Sciatic nerve (tissue), 2 donors: ENCODE results near the gene PRKG1. TPM values are rescaled to one million over a fixed set of nuclear protein-coding genes. Genes with fewer than 3 reads are reported as not detected.

Source experiments
- ATAC-seq: fragments of 200-7000 bp; cut with Tn5 transposase; one replicate; pipeline ENCODE4 v1.9.1; 2020; ENCODE audit warnings: mild to moderate bottlenecking, moderate library complexity
- DNase-seq: peaks from one replicate; pipeline ENCODE4 v3.0.0-alpha.2; 2020; ENCODE audit warnings: low spot score
- intact Hi-C: fragments of 100-400 bp; cut with DNase I; formaldehyde crosslinking; loops from one replicate; pipeline ENCODE4 v1.14.2; 2022
- total RNA-seq: library from RNA; stranded (reverse); fragmentation: NEBNext Ultra II Directional; extraction: Animal tissue kit (Norgen Biotek cat#: 25700); gene quantifications from one replicate; pipeline ENCODE4 v1.2.1, GENCODE V29; 2021
- donor health status: DM: no; HTN: no; CAD: no.
- donor health status: DM: no; HTN: no; CAD: no.

The PRKG1 gene
- total RNA-seq, 1 donor from 2014 or later, result 20.0 TPM

GRCh38 chr10:51638211-51638610 lies 563.9 kb downstream of the PRKG1 start:
- no peak for ATAC-seq
- intact Hi-C loops, result no loop called here
- DNase-seq, result no peak

GRCh38 chr10:51638737-51639136 lies 564.5 kb downstream of the PRKG1 start:
- intact Hi-C loops, result no loop called here
- DNase-seq (no peak), ATAC-seq (no peak)

GRCh38 chr10:51640120-51640819 lies 566.0 kb downstream of the PRKG1 start:
- intact Hi-C loops, result no loop called here
- ATAC-seq, result no peak

GRCh38 chr10:51642581-51642980 lies 568.3 kb downstream of the PRKG1 start:
- no peak for DNase-seq
- ATAC-seq, result no peak
- intact Hi-C loops, result no loop called here

More at GRCh38 chr10:51640120-51640819, 566.0 kb downstream of the PRKG1 start:
- DNase-seq, result no peak

DNA sequence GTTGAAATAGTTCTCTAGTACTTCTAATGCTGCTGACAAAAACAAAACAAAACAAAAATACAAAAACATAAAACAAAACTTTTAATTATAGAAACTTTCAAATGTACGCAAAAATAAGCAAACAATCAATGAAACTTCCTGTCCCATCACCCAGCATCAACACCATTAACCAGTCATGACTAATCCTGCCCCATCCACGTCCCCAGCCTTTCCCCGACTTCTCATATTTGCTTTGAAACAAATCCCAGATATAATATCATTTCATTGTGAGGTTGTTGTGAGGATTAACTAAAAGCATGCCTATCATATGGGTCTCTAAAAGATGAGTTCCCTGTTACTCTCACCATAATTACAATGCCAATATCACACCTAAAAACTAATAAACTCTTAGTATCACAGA lies 569.4 kb downstream of the PRKG1 start:
- DNase-seq (no peak), ATAC-seq (no peak)
- intact Hi-C loops, result no loop called here

DNA sequence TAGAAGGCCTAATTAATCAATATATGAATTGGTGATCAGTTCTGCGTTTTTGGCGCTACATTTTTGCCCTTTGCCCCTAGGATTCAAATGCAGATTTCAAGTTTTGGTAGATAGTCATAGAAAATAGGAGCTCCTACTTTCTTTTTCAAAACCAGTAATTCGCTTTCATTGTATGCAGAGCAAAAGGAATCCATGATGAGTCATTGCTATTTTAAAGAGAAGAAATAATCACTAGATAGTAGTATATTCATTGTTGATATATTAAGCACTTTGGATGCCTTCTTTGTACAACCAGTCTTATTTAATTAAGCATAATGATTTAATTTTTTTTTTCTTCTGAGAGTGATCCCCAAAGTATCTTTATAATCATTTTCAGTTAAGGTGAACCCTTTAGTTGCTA lies 574.8 kb downstream of the PRKG1 start:
- no peak for ATAC-seq
- no peak for DNase-seq
- intact Hi-C loops, result no loop called here

DNA sequence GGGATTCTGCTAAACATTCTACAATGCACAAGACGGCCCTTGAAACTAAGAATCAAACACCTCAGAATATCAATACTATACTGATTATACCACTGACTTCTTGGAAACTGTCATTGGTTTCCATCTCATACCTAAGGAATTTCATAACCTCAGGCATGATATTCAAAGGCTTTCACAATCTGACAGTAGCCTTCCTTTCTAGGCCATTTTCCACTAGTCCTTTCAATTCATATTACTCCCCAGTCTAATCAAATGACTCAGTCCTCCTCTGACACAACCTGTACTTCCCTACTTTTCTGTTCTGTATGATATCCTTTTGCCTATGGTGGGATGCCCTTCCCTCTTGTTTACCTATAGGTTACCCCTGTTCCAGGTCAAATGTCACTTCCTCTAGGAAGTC lies 576.8 kb downstream of the PRKG1 start:
- no peak for DNase-seq
- ATAC-seq, result no peak
- intact Hi-C loops, result no loop called here

DNA sequence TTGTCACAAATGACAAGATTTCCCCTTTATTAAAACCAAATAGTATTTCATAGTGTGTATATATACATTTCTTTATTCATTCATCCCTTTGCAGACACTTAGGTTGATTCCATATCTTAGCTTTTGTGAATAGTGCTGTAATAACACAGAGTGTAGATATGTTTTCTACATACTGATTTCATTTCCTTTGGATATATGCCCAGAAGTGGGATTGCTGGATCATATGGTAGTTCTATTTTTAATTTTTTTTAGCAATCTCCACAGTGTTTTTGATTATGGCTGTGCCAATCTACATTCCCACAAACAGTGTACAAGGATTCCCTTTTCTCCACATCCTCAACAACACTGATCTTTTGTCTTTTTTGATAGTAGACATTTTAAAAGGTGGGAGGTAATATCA lies 578.7 kb downstream of the PRKG1 start:
- ATAC-seq (no peak), DNase-seq (no peak)
- intact Hi-C loops, result no loop called here

- intact Hi-C loops, result no loop called here
- DNase-seq (no peak), ATAC-seq (no peak)
These were observed 580.6 kb downstream of the PRKG1 start for GRCh38 chr10:51654918-51655317.

GRCh38 chr10:51656503-51656902 lies 582.2 kb downstream of the PRKG1 start:
- intact Hi-C loops, result no loop called here
- ATAC-seq (no peak), DNase-seq (no peak)

- no peak for ATAC-seq
- intact Hi-C loops, result no loop called here
- DNase-seq, result no peak
These were observed 583.7 kb downstream of the PRKG1 start for GRCh38 chr10:51658000-51658399.

GRCh38 chr10:51659344-51659743 lies 585.1 kb downstream of the PRKG1 start:
- no peak for DNase-seq
- no peak for ATAC-seq
- intact Hi-C loops, result no loop called here

GRCh38 chr10:51663086-51663485 lies 588.8 kb downstream of the PRKG1 start:
- ATAC-seq, result no peak
- no peak for DNase-seq

GRCh38 chr10:51666456-51666855 lies 592.2 kb downstream of the PRKG1 start:
- intact Hi-C loops, result no loop called here
- no peak for DNase-seq

More at GRCh38 chr10:51663086-51663485, 588.8 kb downstream of the PRKG1 start:
- intact Hi-C loops, result no loop called here

DNA sequence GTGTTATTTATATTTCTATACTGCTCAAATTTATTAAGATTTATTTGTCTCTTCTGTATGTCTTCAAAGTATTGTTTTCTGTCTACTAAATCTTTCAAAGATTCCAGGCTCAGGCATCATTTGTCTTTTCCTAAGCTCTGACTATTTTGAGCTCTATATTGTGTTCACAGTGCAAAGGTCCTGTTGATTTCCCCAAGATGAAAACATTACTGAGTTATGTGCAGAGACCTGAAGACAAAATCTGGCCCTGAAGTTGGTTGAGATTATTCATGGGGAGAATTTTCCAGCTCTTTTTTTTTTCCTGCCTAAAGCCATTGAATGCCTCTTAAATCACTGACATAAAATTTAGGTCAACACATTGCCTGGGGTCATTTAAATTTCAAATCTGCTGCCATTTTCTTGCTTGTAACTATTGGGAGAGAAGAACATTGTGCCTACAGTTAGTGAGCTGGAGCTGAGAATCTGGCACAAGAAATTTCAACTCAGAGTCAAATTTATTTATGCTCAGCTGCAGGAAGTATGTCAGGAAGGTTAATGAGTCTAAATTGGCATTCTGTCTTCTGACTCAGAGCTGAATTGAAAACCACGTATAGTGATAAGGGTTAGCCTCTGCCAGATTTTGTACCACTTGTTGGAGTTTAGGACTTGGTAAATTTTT lies 593.5 kb downstream of the PRKG1 start:
- ATAC-seq, result no peak

More at GRCh38 chr10:51666456-51666855, 592.2 kb downstream of the PRKG1 start:
- ATAC-seq, result no peak

GRCh38 chr10:51668336-51668689 lies 594.0 kb downstream of the PRKG1 start:
- no peak for ATAC-seq
- intact Hi-C loops, result no loop called here

More for the DNA sequence above, 593.5 kb downstream of the PRKG1 start:
- no peak for DNase-seq
- intact Hi-C loops, result no loop called here

GRCh38 chr10:51669041-51669440 lies 594.8 kb downstream of the PRKG1 start:
- intact Hi-C loops, result no loop called here
- ATAC-seq (no peak), DNase-seq (no peak)

More at GRCh38 chr10:51668336-51668689, 594.0 kb downstream of the PRKG1 start:
- DNase-seq, result no peak

DNA sequence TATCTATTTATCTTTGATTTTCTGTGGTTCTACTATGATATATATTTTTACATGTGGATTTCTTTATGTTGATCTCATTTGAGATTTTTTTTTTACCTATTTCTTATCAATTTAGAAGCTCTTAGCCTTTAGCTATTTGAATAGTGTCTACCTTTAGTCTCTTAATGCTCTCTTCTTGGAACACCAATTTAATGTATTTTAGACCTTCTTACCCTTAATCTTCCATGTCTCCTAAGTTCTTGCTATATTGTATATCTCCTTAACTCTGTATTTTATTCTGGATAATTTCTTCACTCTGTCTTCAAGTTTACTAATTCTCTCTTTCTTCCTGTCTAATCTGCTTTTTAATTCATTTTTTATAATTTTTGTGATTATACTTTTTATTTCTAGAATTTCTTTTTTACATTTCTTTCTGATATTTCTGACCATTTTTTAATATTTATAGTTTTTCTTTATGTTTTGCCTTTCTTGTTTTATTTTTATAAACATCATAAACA lies 597.8 kb downstream of the PRKG1 start:
- no peak for ATAC-seq
- intact Hi-C loops, result no loop called here
- no peak for DNase-seq

DNA sequence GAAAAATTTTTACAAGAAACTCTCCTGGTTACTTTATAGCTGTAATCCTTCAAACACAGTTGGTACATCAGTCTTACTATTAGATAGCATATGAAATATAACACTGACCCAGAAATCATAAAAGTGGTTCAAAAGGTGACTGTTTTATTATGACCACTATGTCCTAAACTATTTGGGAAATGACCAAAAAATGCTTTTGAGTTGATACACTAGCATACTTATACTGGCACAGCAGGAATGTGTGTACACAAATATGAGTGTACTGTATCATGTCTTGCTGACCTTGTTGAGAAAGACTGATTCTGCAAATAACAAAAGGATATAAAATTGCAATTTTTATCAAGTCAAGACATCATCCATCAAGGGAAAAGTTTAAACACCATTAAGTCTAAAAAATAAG lies 600.8 kb downstream of the PRKG1 start:
- no peak for DNase-seq
- ATAC-seq, result no peak
- intact Hi-C loops, result no loop called here

DNA sequence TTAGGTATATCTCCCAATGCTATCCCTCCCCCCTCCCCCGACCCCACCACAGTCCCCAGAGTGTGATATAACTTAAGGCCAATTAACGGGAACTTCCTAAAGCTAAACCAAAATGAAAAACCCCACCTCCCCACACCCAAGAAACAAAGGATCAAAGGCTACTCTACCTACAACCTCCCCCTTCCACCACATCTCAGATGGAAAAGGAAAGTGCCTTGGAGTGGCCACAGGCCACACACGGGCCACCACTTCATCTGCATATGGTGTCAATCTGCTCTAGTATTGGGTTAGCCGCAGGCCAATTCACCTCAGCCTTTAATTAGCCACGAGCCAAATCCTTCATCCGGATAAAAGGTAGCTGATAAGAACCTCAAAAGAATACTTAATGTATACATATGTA lies 605.6 kb downstream of the PRKG1 start:
- intact Hi-C loops, result no loop called here
- no peak for ATAC-seq
- no peak for DNase-seq
